HK-2 (cell line): ENCODE measurements around the gene TRAF2.

Experiments
- DNase-seq: peaks from one replicate; pipeline ENCODE4 v3.0.0-alpha.2; 2018; ENCODE audit not compliant: unreplicated experiment

The TRAF2 gene

DNA sequence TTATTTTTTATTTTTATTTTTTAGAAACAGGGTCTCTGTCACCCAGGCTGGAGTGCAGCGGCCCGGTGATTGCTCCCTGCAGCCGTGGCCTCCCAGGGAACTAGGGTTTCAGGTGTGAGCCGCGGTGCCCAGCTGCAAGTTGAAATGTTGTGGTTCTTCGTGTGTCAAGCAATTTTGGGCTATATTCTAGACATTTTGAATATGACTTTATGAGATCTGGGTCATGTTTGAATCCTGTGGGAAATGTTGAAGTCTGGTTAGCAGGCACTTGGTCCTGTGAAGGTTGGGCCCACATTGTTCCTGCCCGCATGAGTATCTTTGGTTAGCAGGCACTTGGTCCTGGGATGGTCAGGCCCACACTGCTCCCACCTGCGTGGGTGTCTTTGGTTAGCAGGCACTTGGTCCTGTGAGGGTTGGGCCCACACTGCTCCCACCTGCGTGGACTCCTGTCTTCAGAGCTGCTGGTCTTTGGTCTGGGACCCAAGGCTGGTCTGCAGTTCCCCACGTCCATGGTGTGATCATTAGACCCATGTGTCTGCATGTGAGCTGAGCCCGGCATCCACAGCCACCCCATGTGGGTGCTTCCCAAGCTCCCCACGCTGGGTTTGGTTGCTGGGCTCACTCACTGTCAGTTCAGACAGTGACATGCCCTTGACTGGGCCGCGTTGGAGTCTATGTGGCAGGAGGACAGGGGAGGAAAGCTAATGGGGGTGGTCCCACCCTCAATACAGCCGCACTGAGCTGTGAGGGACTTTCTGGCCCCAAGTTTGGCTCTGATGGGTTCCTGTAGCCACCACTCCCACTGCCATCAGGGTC lies 51.1 kb downstream of the TRAF2 start:
- DNase-seq: no peak

- no peak for DNase-seq
Measured at GRCh38 chr9:136939431-136939995, 53.2 kb downstream of the TRAF2 start.

- DNase-seq: no peak
Measured at GRCh38 chr9:136939996-136940525, 53.7 kb downstream of the TRAF2 start.

GRCh38 chr9:136940526-136941230 lies 54.4 kb downstream of the TRAF2 start:
- no peak for DNase-seq

GRCh38 chr9:136941231-136942111 lies 55.2 kb downstream of the TRAF2 start:
- no peak for DNase-seq

DNA sequence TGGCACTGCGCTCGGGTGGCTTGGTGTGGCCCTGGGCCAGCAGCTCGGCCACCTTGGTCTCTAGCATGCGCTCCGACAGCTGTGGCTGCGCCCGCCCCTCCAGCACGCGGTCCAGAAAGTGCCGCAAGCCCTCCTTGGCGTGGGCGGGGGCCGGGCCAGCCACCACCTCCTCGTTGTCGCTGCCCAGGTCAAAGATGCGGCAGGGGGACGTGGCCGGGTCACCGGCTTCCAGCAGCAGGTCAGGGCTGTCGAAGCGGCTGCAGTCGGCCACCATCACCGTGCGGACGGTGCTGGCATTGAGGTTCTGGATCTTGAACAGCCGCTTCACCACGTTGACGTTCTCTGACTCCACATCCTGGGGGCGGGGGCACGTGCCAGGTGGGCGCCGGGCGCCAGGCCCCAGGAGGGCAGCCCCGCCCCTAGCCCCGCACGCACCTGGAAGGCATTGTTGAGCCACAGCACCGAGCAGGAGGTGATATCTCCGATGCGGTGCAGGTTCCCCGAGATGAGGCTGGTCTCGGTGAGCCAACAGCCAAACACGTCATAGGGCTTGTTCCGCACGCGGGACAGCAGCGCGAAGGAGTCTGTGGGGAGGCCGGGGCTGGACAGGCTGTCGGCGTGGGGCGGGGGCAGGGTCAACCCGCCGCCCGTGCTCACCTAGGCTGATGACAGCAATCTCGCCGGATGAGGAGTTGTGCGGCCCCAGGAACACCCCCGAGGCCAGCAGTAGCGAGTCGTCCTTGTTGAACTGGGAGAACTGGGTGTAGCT lies 56.0 kb downstream of the TRAF2 start:
- DNase-seq: no peak

DNA sequence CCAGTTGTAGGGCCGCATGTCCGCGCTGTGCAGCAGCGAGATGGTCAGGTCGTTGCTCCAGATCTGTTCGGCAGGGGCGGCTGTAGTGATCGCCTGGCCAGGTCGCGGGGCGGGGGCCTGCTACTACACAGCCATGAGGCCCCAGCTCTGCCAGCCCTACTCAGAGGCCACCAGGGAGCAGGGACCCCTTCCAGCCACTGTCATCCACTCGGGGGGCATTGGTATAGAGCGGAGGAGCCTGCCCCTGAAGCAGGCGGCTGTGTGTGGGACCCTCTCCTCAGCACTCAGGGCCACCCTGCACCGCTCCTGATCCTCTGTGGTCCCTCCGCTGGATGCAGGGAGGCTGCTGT lies 56.5 kb downstream of the TRAF2 start:
- DNase-seq: no peak

- DNase-seq: peak; percentile 60
Measured at GRCh38 chr9:136943291-136944211, 57.2 kb downstream of the TRAF2 start.

DNA sequence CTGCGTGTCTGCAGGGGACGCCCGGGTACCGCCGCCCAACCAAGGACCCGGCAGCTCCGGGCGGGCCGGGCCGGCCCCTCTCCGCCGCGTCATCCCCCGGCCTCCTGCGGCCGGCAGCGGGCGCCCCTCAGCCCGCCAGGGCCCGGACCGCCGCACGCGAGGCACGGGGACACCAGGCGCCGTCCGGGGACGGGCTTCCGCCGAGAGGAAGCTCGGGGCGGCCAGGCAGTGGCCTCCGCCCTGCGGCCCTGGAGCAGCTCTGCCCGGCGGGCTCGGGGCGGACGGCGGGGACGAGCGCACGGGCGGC lies 57.8 kb downstream of the TRAF2 start:
- DNase-seq: peak; percentile 58

GRCh38 chr9:136944519-136945332 lies 58.4 kb downstream of the TRAF2 start, which contains the start of the genes C8G and FBXW5:
Gene C8G, plus strand, starts transcription at chr9:136945243. Its CDS starts 78 bp downstream, at chr9:136945321.
Gene FBXW5, minus strand, starts transcription at chr9:136944738. Its CDS starts 655 bp downstream, at chr9:136944083.
- DNase-seq: peak; percentile 96

DNA sequence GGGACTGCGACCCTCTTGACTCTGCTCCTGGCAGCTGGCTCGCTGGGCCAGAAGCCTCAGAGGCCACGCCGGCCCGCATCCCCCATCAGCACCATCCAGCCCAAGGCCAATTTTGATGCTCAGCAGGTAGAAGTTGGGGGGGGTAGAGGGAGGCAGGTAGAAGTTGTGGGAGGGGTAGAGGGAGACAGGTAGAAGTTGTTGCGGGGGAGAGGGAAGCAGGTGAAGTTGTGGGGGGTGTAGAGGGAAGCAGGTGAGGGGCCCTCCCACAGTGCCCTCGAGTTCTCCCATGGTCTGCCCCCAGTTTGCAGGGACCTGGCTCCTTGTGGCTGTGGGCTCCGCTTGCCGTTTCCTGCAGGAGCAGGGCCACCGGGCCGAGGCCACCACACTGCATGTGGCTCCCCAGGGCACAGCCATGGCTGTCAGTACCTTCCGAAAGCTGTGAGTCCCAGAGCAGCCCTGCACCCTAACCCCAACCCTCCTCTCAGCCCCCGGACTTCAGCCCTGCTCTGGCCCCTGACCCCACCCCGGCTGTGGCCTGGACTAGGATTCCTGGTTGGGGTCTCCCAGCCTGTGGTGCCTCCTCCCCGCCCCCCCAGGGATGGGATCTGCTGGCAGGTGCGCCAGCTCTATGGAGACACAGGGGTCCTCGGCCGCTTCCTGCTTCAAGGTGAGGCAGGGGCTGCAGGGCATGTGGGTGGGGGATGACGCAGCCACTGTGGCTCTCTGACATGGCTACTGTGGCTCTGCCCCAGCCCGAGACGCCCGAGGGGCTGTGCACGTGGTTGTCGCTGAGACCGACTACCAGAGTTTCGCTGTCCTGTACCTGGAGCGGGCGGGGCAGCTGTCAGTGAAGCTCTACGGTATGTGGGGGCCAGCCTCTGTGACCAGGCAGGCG lies 59.3 kb downstream of the TRAF2 start:
- DNase-seq: no peak

DNA sequence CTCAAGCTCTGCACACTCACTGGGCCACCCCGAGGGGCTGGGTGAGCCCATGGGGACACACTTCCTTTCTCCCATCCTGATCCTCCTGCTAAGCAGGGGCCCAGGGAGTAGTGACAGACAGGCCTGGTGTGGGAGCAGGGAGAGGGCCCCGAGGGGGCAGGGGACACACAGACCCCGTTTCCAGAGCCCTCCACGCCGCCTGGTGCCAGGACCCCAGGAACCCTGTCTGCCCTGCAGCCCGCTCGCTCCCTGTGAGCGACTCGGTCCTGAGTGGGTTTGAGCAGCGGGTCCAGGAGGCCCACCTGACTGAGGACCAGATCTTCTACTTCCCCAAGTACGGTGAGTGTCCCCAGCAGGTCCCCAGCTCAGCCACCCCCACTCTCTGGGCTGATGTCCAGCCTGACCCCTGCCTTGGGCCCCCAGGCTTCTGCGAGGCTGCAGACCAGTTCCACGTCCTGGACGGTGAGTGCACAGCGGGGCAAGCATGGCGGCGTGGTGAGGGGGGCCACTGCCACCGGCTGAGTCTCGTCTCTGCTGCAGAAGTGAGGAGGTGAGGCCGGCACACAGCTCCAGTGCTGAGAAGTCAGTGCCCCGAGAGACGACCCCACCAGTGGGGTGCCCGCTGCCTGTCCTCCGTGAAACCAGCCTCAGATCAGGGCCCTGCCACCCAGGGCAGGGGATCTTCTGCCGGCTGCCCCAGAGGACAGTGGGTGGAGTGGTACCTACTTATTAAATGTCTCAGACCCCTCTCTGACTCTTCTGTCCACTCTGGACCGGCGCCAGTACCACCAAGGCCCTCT lies 60.1 kb downstream of the TRAF2 start:
- no peak for DNase-seq

DNA sequence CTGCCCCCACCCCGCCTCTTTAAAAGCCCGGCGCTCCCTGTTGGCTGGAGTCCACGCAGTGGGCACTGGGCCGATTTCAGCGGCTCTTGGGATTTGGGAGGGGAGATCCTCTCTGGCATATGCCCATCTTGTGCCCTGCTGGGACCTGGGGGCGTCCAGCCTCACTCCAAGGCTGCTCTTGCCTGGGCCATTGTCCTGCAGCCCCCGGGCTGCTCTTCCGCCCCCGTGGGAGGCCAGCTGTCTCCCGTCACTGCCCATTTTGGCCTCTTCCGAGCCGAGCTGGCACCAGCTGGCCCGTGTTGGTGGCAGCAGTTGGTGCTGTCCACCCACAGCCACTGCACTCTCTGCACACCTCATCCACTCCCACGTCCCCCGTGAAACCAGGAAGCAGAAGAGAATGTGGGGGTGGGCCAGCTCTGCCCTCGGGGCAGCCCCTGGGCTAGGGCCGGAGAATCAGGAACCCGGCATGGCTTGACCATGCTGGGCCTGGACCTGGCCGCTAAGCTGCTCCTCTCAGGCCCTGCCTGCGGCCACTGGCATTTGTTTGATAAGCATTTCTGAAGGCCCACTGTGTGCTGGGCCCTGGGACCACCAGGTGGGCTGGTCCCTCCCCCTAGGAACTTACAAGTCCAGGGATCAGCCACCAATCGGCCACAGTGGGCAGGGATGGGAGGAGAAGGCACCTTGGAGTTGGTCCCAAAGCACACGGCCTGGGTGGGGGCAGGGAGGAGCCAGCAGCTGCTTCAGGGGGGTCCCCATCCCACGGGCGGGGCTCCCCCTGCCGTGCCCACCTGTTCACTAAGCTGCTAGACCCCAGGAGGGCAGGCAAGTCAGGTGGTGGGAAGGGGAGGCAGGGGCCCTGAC lies 60.9 kb downstream of the TRAF2 start:
- DNase-seq: no peak

GRCh38 chr9:136947955-136948510 lies 61.7 kb downstream of the TRAF2 start:
- DNase-seq: peak; percentile 43

- no peak for DNase-seq
Measured at GRCh38 chr9:136949239-136949816, 63.0 kb downstream of the TRAF2 start.
